Osteocyte (in vitro differentiated cells): ENCODE measurements around the gene KEAP1. TPM values are rescaled to one million over a fixed set of nuclear protein-coding genes. Genes with fewer than 3 reads are reported as not detected.
"Not testable (repeated sequence)": the region's sequence is repeated elsewhere in the genome, so short reads cannot be mapped to it uniquely, and the experiment has no call there.

Experiments
- DNase-seq: peaks from one replicate; pipeline ENCODE4 v3.0.0; 2021; ENCODE audit warnings: mixed read lengths; ENCODE audit not compliant: unreplicated experiment; ENCODE audit errors: extremely low spot score
- H3K27ac Mint-ChIP-seq: one replicate; pipeline ENCODE4 v1.8.0; 2021; ENCODE audit warnings: mild to moderate bottlenecking, mixed read lengths; ENCODE audit not compliant: unreplicated experiment
- H3K27me3 Mint-ChIP-seq: one replicate; pipeline ENCODE4 v1.8.0; 2021; ENCODE audit warnings: mixed read lengths; ENCODE audit not compliant: unreplicated experiment
- H3K36me3 Mint-ChIP-seq: one replicate; pipeline ENCODE4 v1.8.0; 2021; ENCODE audit warnings: mixed read lengths; ENCODE audit not compliant: unreplicated experiment
- H3K4me1 Mint-ChIP-seq: one replicate; pipeline ENCODE4 v1.8.0; 2021; ENCODE audit warnings: mixed read lengths; ENCODE audit not compliant: unreplicated experiment
- H3K4me3 Mint-ChIP-seq: one replicate; pipeline ENCODE4 v1.8.0; 2021; ENCODE audit warnings: mild to moderate bottlenecking, moderate library complexity, mixed read lengths; ENCODE audit not compliant: unreplicated experiment
- H3K9me3 Mint-ChIP-seq: one replicate; pipeline ENCODE4 v1.8.0; 2021; ENCODE audit warnings: mixed read lengths; ENCODE audit not compliant: unreplicated experiment
- total RNA-seq: library from RNA; stranded (reverse); gene quantifications from 2 replicates; pipeline ENCODE4 v1.2.1, GENCODE V29; 2021
- TF ChIP-seq, protein P1 (sequence below): fragments of 200-600 bp; sonication (generic); IDR thresholded peaks from 2 replicates; pipeline ENCODE4 v1.5.0; 2021; ENCODE audit warnings: antibody characterized with exemption, mild to moderate bottlenecking, moderate library complexity

The KEAP1 gene
- total RNA-seq, 1 donor from 2014 or later = 80.1 TPM

DNA sequence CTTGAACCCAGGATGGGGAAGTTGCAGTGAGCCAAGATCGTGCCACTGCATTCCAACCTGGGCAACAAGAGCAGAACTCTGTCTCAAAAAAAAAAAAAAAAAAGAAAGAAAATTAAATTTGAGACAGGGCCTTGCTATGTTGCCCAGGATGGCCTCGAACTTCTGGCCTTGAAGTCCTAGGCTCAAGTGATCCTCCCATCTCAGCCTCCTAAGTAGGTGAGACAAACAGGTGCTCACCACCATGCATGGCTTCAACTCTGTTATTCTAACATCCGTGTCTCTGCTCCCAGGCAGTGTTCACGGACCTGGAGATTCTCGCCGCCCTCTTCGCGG lies 42.5 kb downstream of the KEAP1 start:
- no peak overlapping the region for H3K27ac Mint-ChIP-seq
- H3K4me1 Mint-ChIP-seq = peaks cover 7% of the 10 kb centered on the region
- H3K9me3 Mint-ChIP-seq = no peaks in the 10 kb centered on the region
- H3K27me3 Mint-ChIP-seq = no peaks in the 10 kb centered on the region
- TF ChIP-seq, protein P1, sequence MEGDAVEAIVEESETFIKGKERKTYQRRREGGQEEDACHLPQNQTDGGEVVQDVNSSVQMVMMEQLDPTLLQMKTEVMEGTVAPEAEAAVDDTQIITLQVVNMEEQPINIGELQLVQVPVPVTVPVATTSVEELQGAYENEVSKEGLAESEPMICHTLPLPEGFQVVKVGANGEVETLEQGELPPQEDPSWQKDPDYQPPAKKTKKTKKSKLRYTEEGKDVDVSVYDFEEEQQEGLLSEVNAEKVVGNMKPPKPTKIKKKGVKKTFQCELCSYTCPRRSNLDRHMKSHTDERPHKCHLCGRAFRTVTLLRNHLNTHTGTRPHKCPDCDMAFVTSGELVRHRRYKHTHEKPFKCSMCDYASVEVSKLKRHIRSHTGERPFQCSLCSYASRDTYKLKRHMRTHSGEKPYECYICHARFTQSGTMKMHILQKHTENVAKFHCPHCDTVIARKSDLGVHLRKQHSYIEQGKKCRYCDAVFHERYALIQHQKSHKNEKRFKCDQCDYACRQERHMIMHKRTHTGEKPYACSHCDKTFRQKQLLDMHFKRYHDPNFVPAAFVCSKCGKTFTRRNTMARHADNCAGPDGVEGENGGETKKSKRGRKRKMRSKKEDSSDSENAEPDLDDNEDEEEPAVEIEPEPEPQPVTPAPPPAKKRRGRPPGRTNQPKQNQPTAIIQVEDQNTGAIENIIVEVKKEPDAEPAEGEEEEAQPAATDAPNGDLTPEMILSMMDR = no peak
- no peak overlapping the region for H3K4me3 Mint-ChIP-seq
- peaks cover 2% of the 10 kb centered on the region for H3K36me3 Mint-ChIP-seq
- DNase-seq = no peak

DNA sequence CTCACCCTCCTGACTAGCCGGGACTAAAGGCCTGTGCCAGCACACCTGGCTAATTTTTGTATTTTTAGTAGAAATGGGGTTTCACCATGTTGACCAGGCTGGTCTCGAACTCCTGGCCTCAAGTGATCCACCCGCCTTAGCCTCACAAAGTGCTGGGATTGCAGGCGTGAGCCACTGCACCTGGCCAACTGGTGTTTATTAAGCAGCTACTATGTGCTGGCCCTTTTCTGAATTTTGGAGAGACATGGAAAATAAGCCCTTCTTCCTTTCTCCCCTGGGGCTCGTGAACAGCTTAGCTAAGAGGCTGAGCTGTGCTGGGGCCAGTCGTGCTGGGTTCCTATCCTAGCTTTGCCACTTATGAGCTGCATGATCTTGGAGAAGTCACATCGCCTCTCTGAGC lies 44.4 kb downstream of the KEAP1 start:
- not testable (repeated sequence) for DNase-seq, H3K4me1 Mint-ChIP-seq, H3K9me3 Mint-ChIP-seq, H3K27me3 Mint-ChIP-seq, H3K4me3 Mint-ChIP-seq, H3K36me3 Mint-ChIP-seq, H3K27ac Mint-ChIP-seq

DNA sequence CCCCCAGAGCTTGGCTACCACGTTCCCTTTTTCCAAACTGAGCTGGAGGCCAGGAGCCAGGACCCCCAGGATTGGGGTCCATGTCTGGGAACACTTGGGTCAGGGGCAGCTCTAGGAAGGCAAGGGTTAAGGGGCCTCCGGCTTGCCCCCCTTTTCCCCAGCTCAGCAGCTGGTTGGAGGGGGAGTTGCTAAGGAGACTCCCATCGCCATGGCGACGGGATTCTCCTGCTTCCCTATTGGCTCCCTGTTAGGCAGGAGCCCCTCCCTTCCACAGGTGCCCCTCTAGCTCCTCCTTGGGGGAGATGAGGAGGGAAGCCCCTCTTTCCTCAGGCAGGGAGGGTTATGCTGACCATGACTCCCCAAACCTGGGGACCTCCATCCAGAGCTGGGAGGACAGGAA lies 48.9 kb downstream of the KEAP1 start:
- no peak overlapping the region for H3K4me3 Mint-ChIP-seq
- TF ChIP-seq, protein P1 = no peak
- H3K9me3 Mint-ChIP-seq = no peaks in the 10 kb centered on the region
- H3K27me3 Mint-ChIP-seq = no peaks in the 10 kb centered on the region
- H3K36me3 Mint-ChIP-seq = peaks cover 2% of the 10 kb centered on the region
- no peak for DNase-seq
- H3K4me1 Mint-ChIP-seq = no peaks in the 10 kb centered on the region
- no peak overlapping the region for H3K27ac Mint-ChIP-seq

DNA sequence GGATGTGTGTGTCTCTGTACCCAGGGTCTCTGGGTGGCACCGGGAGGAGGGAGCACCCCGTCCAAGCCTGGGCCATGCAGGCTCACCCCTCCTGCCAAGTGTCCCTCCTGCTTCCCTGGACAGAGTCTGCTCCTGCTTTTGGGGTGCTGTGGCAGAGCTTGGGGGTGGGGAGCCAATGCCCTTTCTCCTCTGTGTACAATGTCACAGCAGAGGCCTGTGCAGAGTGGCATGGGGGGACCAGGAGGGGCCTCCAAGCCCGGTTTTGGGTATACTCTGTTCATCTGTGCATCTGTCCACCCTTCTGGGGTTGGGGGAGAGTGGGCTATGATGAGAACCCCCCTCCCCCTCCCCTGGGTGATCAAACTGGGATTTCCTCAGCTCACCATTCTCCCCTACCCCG lies 49.3 kb downstream of the KEAP1 start:
- Mint-ChIP-seq H3K4me3 (no peak overlapping the region), H3K4me1 (no peaks in the 10 kb centered on the region), H3K27ac (no peak overlapping the region), H3K36me3 (peaks cover 2% of the 10 kb centered on the region), H3K27me3 (no peaks in the 10 kb centered on the region), H3K9me3 (no peaks in the 10 kb centered on the region)
- TF ChIP-seq, protein P1 = no peak
- no peak for DNase-seq

DNA sequence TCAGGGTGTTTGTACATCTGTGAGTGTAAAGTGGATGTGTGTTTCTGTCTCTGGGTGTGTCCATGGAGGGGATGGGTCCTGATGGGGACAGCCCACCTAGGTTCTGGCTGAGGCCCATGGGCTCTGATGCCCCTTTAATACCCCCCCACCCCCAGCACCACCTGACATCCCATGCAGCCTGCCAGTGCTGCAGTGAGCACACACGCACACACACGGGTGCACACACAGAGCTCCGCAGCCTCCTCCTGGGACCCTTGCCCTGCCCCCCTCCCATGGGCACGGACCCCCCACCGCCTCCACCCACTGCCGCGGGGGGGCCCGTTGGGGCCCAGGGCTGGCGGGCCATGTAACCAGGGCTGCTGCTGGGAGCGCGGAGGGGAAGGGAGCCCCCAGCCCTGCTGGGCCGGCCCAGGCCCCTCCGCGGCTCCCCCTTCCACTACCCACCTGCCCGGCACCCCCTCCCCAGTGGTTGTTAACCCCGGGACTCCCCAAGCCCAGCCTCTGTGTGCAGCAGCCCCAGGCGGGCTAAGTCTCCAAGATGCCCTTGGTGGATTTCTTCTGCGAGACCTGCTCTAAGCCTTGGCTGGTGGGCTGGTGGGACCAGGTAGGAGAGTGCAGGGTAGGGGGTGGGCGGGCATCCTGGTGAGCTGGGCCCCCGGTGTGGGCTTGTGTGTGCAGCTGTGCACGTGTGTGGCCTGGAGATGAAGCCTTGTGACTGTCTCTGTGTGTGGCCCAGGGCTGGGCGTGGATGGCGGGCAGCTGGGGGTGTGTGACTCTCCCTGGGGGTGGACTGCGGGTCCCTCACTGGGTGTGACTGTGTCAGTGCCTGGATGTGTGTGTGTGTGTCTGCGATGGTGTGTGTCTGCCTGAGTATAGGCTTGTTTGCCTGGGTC lies 50.2 kb downstream of the KEAP1 start:
- H3K27me3 Mint-ChIP-seq = no peaks in the 10 kb centered on the region
- H3K27ac Mint-ChIP-seq = no peak overlapping the region
- no peaks in the 10 kb centered on the region for H3K4me1 Mint-ChIP-seq
- H3K36me3 Mint-ChIP-seq = peaks cover 2% of the 10 kb centered on the region
- no peak overlapping the region for H3K4me3 Mint-ChIP-seq
- TF ChIP-seq, protein P1 = no peak
- no peak for DNase-seq
- no peaks in the 10 kb centered on the region for H3K9me3 Mint-ChIP-seq
